GM19023 (cell line): ENCODE measurements around the gene FHIT.
"Not testable (repeated sequence)": the region's sequence is repeated elsewhere in the genome, so short reads cannot be mapped to it uniquely, and the experiment has no call there.

ENCODE experiments used
- ATAC-seq: cut with Tn5 transposase; IDR thresholded peaks from one replicate; pipeline ENCODE4 v1.9.1; 2021; ENCODE audit warnings: mild to moderate bottlenecking, moderate library complexity; ENCODE audit not compliant: unreplicated experiment

FHIT gene

GRCh38 chr3:59992578-59992977, 1258.7 kb downstream of the FHIT start:
- ATAC-seq, result no peak

- no peak for ATAC-seq
Measured at GRCh38 chr3:59990915-59991314, 1260.3 kb downstream of the FHIT start.

GRCh38 chr3:59982510-59982909, 1268.7 kb downstream of the FHIT start:
- ATAC-seq, result no peak

GRCh38 chr3:59981377-59981776, 1269.9 kb downstream of the FHIT start:
- ATAC-seq, result no peak

GRCh38 chr3:59980576-59980975, 1270.7 kb downstream of the FHIT start:
- no peak for ATAC-seq

- no peak for ATAC-seq
Measured at GRCh38 chr3:59979542-59979941, 1271.7 kb downstream of the FHIT start.

- ATAC-seq, result peak; percentile 91
Measured at GRCh38 chr3:59978979-59979378, 1272.3 kb downstream of the FHIT start.

- no peak for ATAC-seq
Measured at GRCh38 chr3:59970796-59971195, 1280.5 kb downstream of the FHIT start.

- ATAC-seq, result no peak
Measured at GRCh38 chr3:59970376-59970775, 1280.9 kb downstream of the FHIT start.

GRCh38 chr3:59968513-59969045, 1282.7 kb downstream of the FHIT start:
- no peak for ATAC-seq

GRCh38 chr3:59963676-59964075, 1287.6 kb downstream of the FHIT start:
- no peak for ATAC-seq

- no peak for ATAC-seq
Measured at GRCh38 chr3:59957150-59957549, 1294.1 kb downstream of the FHIT start.

- no peak for ATAC-seq
Measured at GRCh38 chr3:59953104-59953503, 1298.1 kb downstream of the FHIT start.

- ATAC-seq, result no peak
Measured at GRCh38 chr3:59949311-59949710, 1301.9 kb downstream of the FHIT start.

GRCh38 chr3:59946401-59946800, 1304.9 kb downstream of the FHIT start:
- no peak for ATAC-seq

- ATAC-seq, result no peak
Measured at GRCh38 chr3:59940718-59941117, 1310.5 kb downstream of the FHIT start.

- ATAC-seq, result no peak
Measured at GRCh38 chr3:59939826-59940426, 1311.3 kb downstream of the FHIT start.

- no peak for ATAC-seq
Measured at GRCh38 chr3:59938828-59939227, 1312.4 kb downstream of the FHIT start.

- ATAC-seq, result no peak
Measured at GRCh38 chr3:59937201-59937600, 1314.1 kb downstream of the FHIT start.

GRCh38 chr3:59936472-59936871, 1314.8 kb downstream of the FHIT start:
- ATAC-seq, result no peak

- peak; percentile 93 for ATAC-seq
Measured at GRCh38 chr3:59935025-59935424, 1316.2 kb downstream of the FHIT start.

GRCh38 chr3:59934560-59934959, 1316.7 kb downstream of the FHIT start:
- not testable (repeated sequence) for ATAC-seq

- ATAC-seq, result no peak
Measured at GRCh38 chr3:59930170-59930569, 1321.1 kb downstream of the FHIT start.
